IMR-90 (cell line): ENCODE results near the gene COMP. TPM values are rescaled to one million over a fixed set of nuclear protein-coding genes. Genes with fewer than 3 reads are reported as not detected.

Experiments
- ATAC-seq: fragments of 200-7000 bp; cut with Tn5 transposase; 2 replicates; pipeline ENCODE4 v1.9.1; 2020; ENCODE audit warnings: low read depth, mild to moderate bottlenecking, moderate library complexity
- BruUV-seq: library from RNA; stranded (reverse); fragments of 400-500 nt; replicated peaks from 2 replicates; lab custom pipeline; 2021; lab: Mats Ljungman, UMichigan
- CTCF ChIA-PET: fragments of 300-600 bp; formaldehyde crosslinking; extraction: SDS; loops from one replicate; lab custom pipeline; 2021; ENCODE audit warnings: antibody characterized with exemption; lab: Yijun Ruan, JAX
- POLR2A ChIA-PET: fragments of 300-600 bp; sonication (Branson Sonifier 250); formaldehyde crosslinking; loops from one replicate; lab custom pipeline; 2022; ENCODE audit warnings: antibody characterized with exemption; ENCODE audit not compliant: unreplicated experiment; lab: Charles Lee
- DNase-seq: peaks from one replicate; pipeline ENCODE4 v3.0.0; 2013
- H2AFZ ChIP-seq: replicated peaks from 2 replicates; pipeline ENCODE3; 2013; ENCODE audit warnings: low read length, mild to moderate bottlenecking; ENCODE audit not compliant: poor library complexity
- H2AK5ac ChIP-seq: 2 replicates; pipeline ENCODE4 v1.6.1; 2013; ENCODE audit warnings: low read depth, low read length, inconsistent platforms
- H2AK9ac ChIP-seq: replicated peaks from 2 replicates; pipeline ENCODE3; 2013; ENCODE audit warnings: mild to moderate bottlenecking, low read depth, low read length, moderate library complexity; ENCODE audit not compliant: poor library complexity
- H2BK120ac ChIP-seq: 2 replicates; pipeline ENCODE4 v1.6.1; 2013; ENCODE audit warnings: low read depth, low read length, inconsistent platforms
- H2BK15ac ChIP-seq: 3 replicates; pipeline ENCODE4 v1.6.1; 2013; ENCODE audit warnings: low read depth, low read length, inconsistent platforms
- H2BK20ac ChIP-seq: 2 replicates; pipeline ENCODE4 v1.6.1; 2013; ENCODE audit warnings: low read depth, mild to moderate bottlenecking, inconsistent platforms, low read length, moderate library complexity
- H2BK5ac ChIP-seq: 2 replicates; pipeline ENCODE4 v1.6.1; 2013; ENCODE audit warnings: mild to moderate bottlenecking, low read depth, low read length, inconsistent platforms; ENCODE audit not compliant: poor library complexity, severe bottlenecking
- H3K14ac ChIP-seq: replicated peaks from 2 replicates; pipeline ENCODE4 v1.6.1; 2013; ENCODE audit warnings: low read depth, low read length, inconsistent platforms
- H3K18ac ChIP-seq: 2 replicates; pipeline ENCODE4 v1.6.1; 2013; ENCODE audit warnings: low read depth, low read length, control low read depth
- H3K23ac ChIP-seq: 2 replicates; pipeline ENCODE4 v1.6.1; 2013; ENCODE audit warnings: low read depth, low read length, inconsistent platforms
- H3K27ac ChIP-seq: 2 replicates; pipeline ENCODE4 v1.5.1; 2013; ENCODE audit warnings: mild to moderate bottlenecking, control low read depth, low read length; ENCODE audit not compliant: insufficient read depth
- H3K27me3 ChIP-seq: 2 replicates; pipeline ENCODE4 v1.6.1; 2013; ENCODE audit warnings: low read length; ENCODE audit not compliant: control insufficient read depth, insufficient read depth
- H3K36me3 ChIP-seq: 2 replicates; pipeline ENCODE4 v1.6.1; 2013; ENCODE audit warnings: low read length, mixed read lengths; ENCODE audit not compliant: control insufficient read depth, insufficient read depth
- H3K4ac ChIP-seq: 2 replicates; pipeline ENCODE4 v1.6.1; 2013; ENCODE audit warnings: low read depth, low read length, inconsistent platforms
- H3K4me1 ChIP-seq: 2 replicates; pipeline ENCODE4 v1.6.1; 2013; ENCODE audit warnings: low read length, mixed read lengths; ENCODE audit not compliant: control insufficient read depth, insufficient read depth
- H3K4me2 ChIP-seq: 2 replicates; pipeline ENCODE4 v1.6.1; 2013; ENCODE audit warnings: low read depth, mild to moderate bottlenecking, control low read depth, low read length, moderate library complexity
- H3K4me3 ChIP-seq: 2 replicates; pipeline ENCODE4 v1.5.1; 2013; ENCODE audit warnings: low read depth, mild to moderate bottlenecking, control low read depth, low read length, moderate library complexity; ENCODE audit not compliant: insufficient read depth
- H3K56ac ChIP-seq: 2 replicates; pipeline ENCODE4 v1.6.1; 2013; ENCODE audit warnings: low read length, inconsistent platforms; ENCODE audit not compliant: insufficient read depth; ENCODE audit errors: extremely low read depth
- H3K79me1 ChIP-seq, 2 experiments: 2 replicates each; pipeline ENCODE4 v1.6.1; 2013; ENCODE audit warnings: low read length in 2 of 2, inconsistent platforms in 1 of 2, low read depth in 1 of 2
- H3K9ac ChIP-seq: 2 replicates; pipeline ENCODE4 v1.6.1; 2013; ENCODE audit warnings: low read depth, low read length, control low read depth
- H3K9me1 ChIP-seq: 2 replicates; pipeline ENCODE4 v1.6.1; 2013; ENCODE audit warnings: low read length, inconsistent platforms; ENCODE audit not compliant: insufficient read depth
- H3K9me3 ChIP-seq: 2 replicates; pipeline ENCODE4 v1.6.1; 2013; ENCODE audit warnings: low read length; ENCODE audit not compliant: control insufficient read depth, insufficient read depth
- H4K20me1 ChIP-seq: 2 replicates; pipeline ENCODE4 v1.6.1; 2013; ENCODE audit warnings: low read length, inconsistent platforms; ENCODE audit not compliant: insufficient read depth
- H4K5ac ChIP-seq: 2 replicates; pipeline ENCODE4 v1.6.1; 2013; ENCODE audit warnings: mild to moderate bottlenecking, low read depth, low read length, control low read depth
- H4K8ac ChIP-seq, 2 experiments: 2 replicates each; pipeline ENCODE4 v1.6.1; 2013; ENCODE audit warnings: low read depth in 2 of 2, low read length in 2 of 2, control low read depth in 1 of 2, inconsistent platforms in 1 of 2
- H4K91ac ChIP-seq: 2 replicates; pipeline ENCODE4 v1.6.1; 2013; ENCODE audit warnings: low read depth, low read length, inconsistent platforms; ENCODE audit not compliant: insufficient read depth
- CEBPB ChIP-seq: IDR thresholded peaks from 2 replicates; pipeline ENCODE4 v1.6.1; 2012; ENCODE audit warnings: low read depth, low read length, improper control_type of control experiment
- FOS ChIP-seq: fragments of 150-350 bp; IDR thresholded peaks from 2 replicates; pipeline ENCODE4 v1.6.1; 2016; ENCODE audit warnings: low read depth, low read length
- MAFK ChIP-seq: IDR thresholded peaks from 2 replicates; pipeline ENCODE4 v1.6.1; 2012; ENCODE audit warnings: low read depth, low read length, improper control_type of control experiment
- MAZ ChIP-seq: IDR thresholded peaks from 2 replicates; pipeline ENCODE4 v1.6.1; 2012; ENCODE audit warnings: low read depth, mild to moderate bottlenecking, low read length, improper control_type of control experiment, moderate library complexity, borderline replicate concordance
- NFE2L2 ChIP-seq: fragments of 150-350 bp; IDR thresholded peaks from 2 replicates; pipeline ENCODE4 v1.6.1; 2016; ENCODE audit warnings: low read depth, mild to moderate bottlenecking, low read length
- RAD21 ChIP-seq: IDR thresholded peaks from 2 replicates; pipeline ENCODE4 v1.6.1; 2012; ENCODE audit warnings: low read length, improper control_type of control experiment
- SMC3 ChIP-seq: fragments of 150-350 bp; IDR thresholded peaks from 2 replicates; pipeline ENCODE4 v1.6.1; 2016; ENCODE audit warnings: low read depth, mild to moderate bottlenecking, antibody characterized with exemption, low read length, moderate library complexity
- whole genome bisulfite sequencing, 2 experiments: methylation state at CpG; one replicate each; pipeline versions ENCODE4 v1.1.5 to v1.1.7; 2013; ENCODE audit warnings: missing lambda C conversion rate in 2 of 2; ENCODE audit not compliant: insufficient read length in 1 of 2; ENCODE audit errors: extremely low coverage in 2 of 2; 5-methylcytosine and 5-hydroxymethylcytosine counted together
- dilution Hi-C: fragments of 300-500 bp; cut with HindIII; formaldehyde crosslinking; loops from one replicate; pipeline ENCODE4 v1.14.3; 2018; ENCODE audit warnings: low sequenced_read_pairs; ENCODE audit not compliant: unreplicated experiment
- in situ Hi-C: fragments of 300-500 bp; cut with MboI; formaldehyde crosslinking; loops from 3 replicates; pipeline ENCODE4 v1.14.3; 2019; ENCODE audit warnings: low sequenced_read_pairs, inconsistent platforms, mixed read lengths
- intact Hi-C: fragments of 100-400 bp; cut with micrococcal nuclease; formaldehyde crosslinking; loops from 2 replicates; pipeline ENCODE4 v1.10.0; 2022
- polyA plus RNA-seq, 3 experiments: library from polyadenylated mRNA; depleted of rRNA; stranded (reverse); fragments of >200 nt; gene quantifications; 2 replicates each; pipeline ENCODE4 v1.2.3, GENCODE V29; 2012; ENCODE audit warnings: low replicate concordance in 1 of 3
- total RNA-seq: library from RNA; depleted of rRNA; stranded (reverse); fragments of >200 nt; gene quantifications from 2 replicates; pipeline ENCODE4 v1.2.3, GENCODE V29; 2012
- TF ChIP-seq, protein P1 (sequence below): fragments of 150-350 bp; IDR thresholded peaks from 2 replicates; pipeline ENCODE4 v1.6.1; 2016; ENCODE audit warnings: low read depth, mild to moderate bottlenecking, low read length, moderate library complexity, borderline replicate concordance

Gene COMP
- total and polyA plus RNA-seq, 2 of the 4 experiments (the other 2 are of a cell fraction): under 0.01 to 0.43 TPM

DNA sequence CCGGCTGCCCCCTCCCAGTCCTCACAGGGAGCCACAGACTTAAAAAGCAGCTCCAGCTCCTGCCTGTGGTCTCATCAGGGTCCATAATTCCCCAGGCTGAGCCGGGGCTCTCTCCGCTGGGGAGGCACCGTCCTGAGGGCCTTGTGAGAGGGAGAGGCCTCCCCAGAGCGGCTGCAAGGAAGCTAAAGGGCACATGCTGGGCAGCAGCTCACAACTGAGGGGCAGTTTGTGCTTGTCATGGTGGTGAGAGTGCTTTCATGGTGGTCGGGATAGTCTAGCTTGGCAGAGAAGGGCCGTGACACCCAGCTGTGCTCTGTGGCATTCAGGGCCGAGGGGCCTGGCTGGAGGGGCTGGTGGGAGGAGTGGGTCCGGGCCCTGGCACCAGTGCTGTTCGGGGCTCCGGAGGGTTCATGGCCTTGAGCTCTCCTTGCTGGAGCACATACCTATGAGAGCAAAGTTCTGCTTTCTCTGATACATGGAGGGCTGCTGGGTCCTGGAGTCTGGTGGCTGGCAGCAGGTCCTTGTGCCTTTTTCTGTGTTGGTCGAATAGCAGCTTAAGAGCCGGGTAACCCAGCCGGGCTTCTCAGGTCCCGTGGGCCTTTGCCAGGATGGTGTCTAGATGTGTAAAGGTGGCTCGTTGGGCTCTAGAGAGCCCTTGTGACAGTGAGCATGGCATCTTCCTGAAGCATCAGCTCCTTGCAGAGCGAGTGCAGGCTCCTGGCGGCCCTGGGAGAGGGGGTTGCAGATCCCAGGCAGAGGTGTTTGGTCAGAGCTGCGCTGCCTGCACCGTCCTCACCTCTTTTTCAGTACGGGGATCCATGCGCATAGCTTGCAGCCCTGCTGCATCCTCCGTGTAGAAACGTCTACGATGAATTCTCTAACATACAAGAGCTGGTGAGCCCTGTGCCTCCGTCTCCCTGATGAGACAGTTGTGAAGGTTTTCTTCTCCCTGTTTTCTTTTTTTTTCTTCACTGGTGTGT, 49.5 kb upstream of the COMP start:
- no peak overlapping the region for H2BK20ac ChIP-seq
- dilution Hi-C loops: no loop called here
- H3K79me1 ChIP-seq: peaks cover 13 to 94% of the 10 kb centered on the region in 2 experiments
- H4K5ac ChIP-seq: no peak overlapping the region
- no peak for DNase-seq
- intact Hi-C loops: loop anchor here (10.0 kb wide), 1 partner anchor 166 kb away; no protein-coding TSS in a partner anchor
- no peak overlapping the region for H3K56ac ChIP-seq
- H3K27ac ChIP-seq: no peak overlapping the region
- H4K8ac ChIP-seq: no peak overlapping the region
- no peak overlapping the region for H2AFZ ChIP-seq
- whole genome bisulfite sequencing, 2 experiments: 91% methylated on average over 9 of the region's 26 CpGs; no CpG with 5 or more reads in 1 of the 2 experiments
- H2BK120ac ChIP-seq: no peak overlapping the region
- no peak overlapping the region for H3K4me2 ChIP-seq
- no peak overlapping the region for H2AK9ac ChIP-seq
- no peak overlapping the region for H2AK5ac ChIP-seq
- peaks cover 30% of the 10 kb centered on the region for H3K4me1 ChIP-seq
- peaks cover 100% of the 10 kb centered on the region for H4K20me1 ChIP-seq
- in situ Hi-C loops: no loop called here
- H2BK15ac ChIP-seq: no peak overlapping the region
- no peaks in the 10 kb centered on the region for H3K9me3 ChIP-seq
- H3K4ac ChIP-seq: no peak overlapping the region
- H3K23ac ChIP-seq: no peak overlapping the region
- peaks cover 39% of the 10 kb centered on the region for H3K9me1 ChIP-seq
- CTCF ChIA-PET: interaction anchor here (1.5 kb wide), 1 partner anchor 247 kb away, joined by 4 read pairs; no protein-coding TSS in a partner anchor
- H4K91ac ChIP-seq: no peak overlapping the region
- TF ChIP-seq RAD21 (no peak), MAZ (no peak), NFE2L2 (no peak), MAFK (no peak), CEBPB (no peak), FOS (no peak), SMC3 (no peak)
- TF ChIP-seq, protein P1, sequence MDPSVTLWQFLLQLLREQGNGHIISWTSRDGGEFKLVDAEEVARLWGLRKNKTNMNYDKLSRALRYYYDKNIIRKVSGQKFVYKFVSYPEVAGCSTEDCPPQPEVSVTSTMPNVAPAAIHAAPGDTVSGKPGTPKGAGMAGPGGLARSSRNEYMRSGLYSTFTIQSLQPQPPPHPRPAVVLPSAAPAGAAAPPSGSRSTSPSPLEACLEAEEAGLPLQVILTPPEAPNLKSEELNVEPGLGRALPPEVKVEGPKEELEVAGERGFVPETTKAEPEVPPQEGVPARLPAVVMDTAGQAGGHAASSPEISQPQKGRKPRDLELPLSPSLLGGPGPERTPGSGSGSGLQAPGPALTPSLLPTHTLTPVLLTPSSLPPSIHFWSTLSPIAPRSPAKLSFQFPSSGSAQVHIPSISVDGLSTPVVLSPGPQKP: no peak
- no peak overlapping the region for H3K14ac ChIP-seq
- POLR2A ChIA-PET: interaction anchor here (0.5 kb wide), 2 partner anchors 253 to 268 kb away, joined by 3 to 5 read pairs; no protein-coding TSS in a partner anchor
- peaks cover 7% of the 10 kb centered on the region for H3K36me3 ChIP-seq
- BruUV-seq: no TSS peak
- H3K27me3 ChIP-seq: no peaks in the 10 kb centered on the region
- H3K9ac ChIP-seq: no peak overlapping the region
- no peak overlapping the region for H3K4me3 ChIP-seq
- no peak overlapping the region for H2BK5ac ChIP-seq
- H3K18ac ChIP-seq: no peak overlapping the region
- ATAC-seq: no peak
